Pancreas (tissue), 10 donors: ENCODE measurements around the gene TSC22D1. TPM values are rescaled to one million over a fixed set of nuclear protein-coding genes. Genes with fewer than 3 reads are reported as not detected.

Experiments
- ATAC-seq, 4 donors: fragments of 200-7000 bp; cut with Tn5 transposase; one replicate each; pipeline versions ENCODE4 v1.8.0 to v1.9.1; 2020; ENCODE audit warnings: mild to moderate bottlenecking in 4 of 4, moderate library complexity in 4 of 4
- DNase-seq, 6 donors: peaks; one replicate each; pipeline ENCODE4 v3.0.0-alpha.2; 2020
- FAIRE-seq: peaks from 2 replicates; lab custom pipeline; 2012; peaks lifted over from hg19 to GRCh38; lab: Jason Lieb, UNC
- H3K27ac ChIP-seq, 4 donors: fragments of 200-600 bp; sonication (generic); 1 replicate in 3 of 4; 2 replicates in 1 of 4; pipeline versions ENCODE4 v1.5.0 to v1.8.0; 2020
- H3K27me3 ChIP-seq, 4 donors: fragments of 200-600 bp; one replicate each; pipeline ENCODE4 v1.8.0; 2021
- H3K36me3 ChIP-seq, 3 donors: fragments of 200-600 bp; sonication (generic) in 1 of 3; one replicate each; pipeline versions ENCODE4 v1.5.0 to v1.8.0; 2020 to 2021
- H3K4me1 ChIP-seq, 3 donors: fragments of 200-600 bp; one replicate each; pipeline ENCODE4 v1.8.0; 2021
- H3K4me3 ChIP-seq, 4 donors: fragments of 200-600 bp; sonication (generic) in 2 of 4; one replicate each; pipeline versions ENCODE4 v1.5.0 to v1.8.0; 2020 to 2021
- H3K9me3 ChIP-seq, 4 donors: fragments of 200-600 bp; one replicate each; pipeline ENCODE4 v1.8.0; 2021
- CTCF ChIP-seq, 4 donors: fragments of 200-600 bp; sonication (generic) in 3 of 4; IDR thresholded peaks; one replicate each; pipeline versions ENCODE4 v1.5.0 to v1.8.0; 2021; ENCODE audit warnings: antibody characterized with exemption in 4 of 4
- WGBS, 2 donors: extraction: QIAGEN DNeasy Blood & Tissue Kit; methylation state at CpG; one replicate each; pipeline ENCODE4 v1.1.7; 2013; 5-methylcytosine and 5-hydroxymethylcytosine counted together
- intact Hi-C, 3 donors: fragments of 100-400 bp; cut with DNase I; formaldehyde crosslinking; loops; one replicate each; pipeline versions ENCODE4 v1.11.1 to v1.14.2; 2022
- polyA plus RNA-seq, 2 donors: library from polyadenylated mRNA; stranded (reverse); fragments of 200-250 nt; gene quantifications; one replicate each; pipeline ENCODE4 v1.2.3, GENCODE V29; 2013
- total RNA-seq, 6 donors: library from RNA; stranded (reverse); fragmentation: NEBNext Ultra II Directional in 4 of 6; extraction: Animal tissue kit (Norgen Biotek cat#: 25700) in 4 of 6; gene quantifications; one replicate each; pipeline versions ENCODE4 v1.2.1 to v1.2.4, GENCODE V29; 2021 to 2023
- donor health status: healthy with polysubstance abuse.
- donor health status: DM: no; HTN: no; CAD: no; lungs with moderate emphysema.
- donor health status: DM: no; HTN: no; CAD: no.
- donor health status: control.
- donor health status: control.
- donor health status: Bipolar disorder and iron deficiency.
- donor health status: DM: yes; HTN: yes; CAD: no.
- donor health status: DM: no; HTN: no; CAD: no.
- donor health status: DM: no; HTN: no; CAD: no.
- donor health status: DM: yes; HTN: yes; CAD: no.

The TSC22D1 gene
- total and polyA plus RNA-seq, 8 donors: 16.8 to 49.9 (median 30.2) TPM

- Histone ChIP-seq H3K27ac (no peak overlapping the region), H3K9me3 (no peaks in the 10 kb centered on the region), H3K27me3 (no peaks in the 10 kb centered on the region), H3K36me3 (no peaks in the 10 kb centered on the region), H3K4me1 (no peaks in the 10 kb centered on the region), H3K4me3 (no peak overlapping the region)
- intact Hi-C loops: no loop called here
- DNase-seq (no peak), ATAC-seq (no peak), FAIRE-seq (no peak)
- WGBS, 2 donors: 79 to 83% methylated on average over 7 of the region's 7 CpGs
- TF ChIP-seq CTCF (IDR thresholded peaks at IDR 0.05): no peak
These were observed 158.3 kb downstream of the TSC22D1 start for GRCh38 chr13:44417876-44418275.

GRCh38 chr13:44417446-44417845 is 158.7 kb downstream of the TSC22D1 start:
- no peak for DNase-seq
- intact Hi-C loops: no loop called here
- FAIRE-seq: no peak
- H3K36me3 ChIP-seq: no peaks in the 10 kb centered on the region
- WGBS, 2 donors: 83 to 86% methylated on average over 8 of the region's 8 CpGs
- ATAC-seq: no peak
- no peaks in the 10 kb centered on the region for H3K27me3 ChIP-seq
- H3K4me3 ChIP-seq: no peak overlapping the region
- no peaks in the 10 kb centered on the region for H3K9me3 ChIP-seq
- TF ChIP-seq CTCF (IDR thresholded peaks at IDR 0.05): no peak
- no peaks in the 10 kb centered on the region for H3K4me1 ChIP-seq
- H3K27ac ChIP-seq: no peak overlapping the region

DNA sequence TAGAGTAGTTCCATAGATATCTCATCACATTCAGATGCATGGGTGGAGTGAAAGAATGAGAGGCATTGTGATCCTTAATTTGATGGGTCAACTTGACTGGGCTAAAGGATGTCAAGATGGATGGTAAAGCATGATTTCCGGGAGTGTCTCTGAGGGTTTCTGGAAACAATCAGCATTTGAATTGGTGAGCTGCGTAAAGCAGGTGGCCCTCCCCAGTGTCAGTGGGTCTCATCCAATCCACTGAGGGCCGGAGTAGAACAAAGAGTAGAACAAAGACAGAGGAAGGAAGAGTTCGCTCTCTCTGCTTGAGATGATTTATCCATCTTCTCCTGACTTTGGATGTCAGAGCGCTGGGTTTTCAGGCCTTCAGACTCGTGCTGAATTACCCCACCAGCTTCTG is 159.4 kb downstream of the TSC22D1 start:
- 88 to 99% methylated on average over 6 of the region's 6 CpGs for WGBS, 2 donors
- Histone ChIP-seq H3K36me3 (no peaks in the 10 kb centered on the region), H3K9me3 (no peaks in the 10 kb centered on the region), H3K4me3 (no peak overlapping the region), H3K27ac (no peak overlapping the region), H3K27me3 (no peaks in the 10 kb centered on the region), H3K4me1 (no peaks in the 10 kb centered on the region)
- intact Hi-C loops: no loop called here
- ATAC-seq (no peak), FAIRE-seq (no peak), DNase-seq (no peak)
- no peak for TF ChIP-seq CTCF (IDR thresholded peaks at IDR 0.05)

- ATAC-seq (peak in 2 of 4 donors; percentile 43 to 65), FAIRE-seq (no peak), DNase-seq (no peak)
- Histone ChIP-seq H3K9me3 (no peaks in the 10 kb centered on the region), H3K36me3 (no peaks in the 10 kb centered on the region), H3K27ac (no peak overlapping the region), H3K4me1 (no peaks in the 10 kb centered on the region), H3K4me3 (no peak overlapping the region), H3K27me3 (no peaks in the 10 kb centered on the region)
- TF ChIP-seq CTCF (IDR thresholded peaks at IDR 0.05): no peak
- intact Hi-C loops: no loop called here
- 86% methylated on average over 10 of the region's 10 CpGs for WGBS, 2 donors
These were observed 159.8 kb downstream of the TSC22D1 start for GRCh38 chr13:44416301-44416700.

DNA sequence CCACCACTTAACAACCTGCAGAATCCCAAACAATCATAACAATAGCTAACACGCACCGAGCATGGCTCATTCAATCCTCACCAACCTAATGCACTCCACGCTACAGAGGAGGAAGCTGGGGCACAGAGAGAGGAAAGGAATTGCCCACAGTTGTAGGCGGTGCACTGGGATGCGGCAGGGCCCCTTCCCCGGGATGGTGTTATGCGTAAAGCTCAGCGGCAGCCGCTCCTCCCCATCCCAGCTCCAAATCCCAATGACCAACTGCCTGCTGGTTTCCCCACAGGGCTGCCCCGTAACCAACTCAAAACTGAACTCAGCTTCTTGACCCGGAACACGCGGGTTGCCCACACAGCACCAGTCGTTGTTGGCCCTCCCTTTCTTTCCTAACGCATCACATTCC is 160.3 kb downstream of the TSC22D1 start:
- no peak for DNase-seq
- Histone ChIP-seq H3K36me3 (no peaks in the 10 kb centered on the region), H3K9me3 (no peaks in the 10 kb centered on the region), H3K4me1 (no peaks in the 10 kb centered on the region), H3K4me3 (no peak overlapping the region), H3K27ac (no peak overlapping the region), H3K27me3 (no peaks in the 10 kb centered on the region)
- intact Hi-C loops: no loop called here
- FAIRE-seq: no peak
- TF ChIP-seq CTCF (IDR thresholded peaks at IDR 0.05): no peak
- 81 to 83% methylated on average over 15 of the region's 15 CpGs for WGBS, 2 donors
- ATAC-seq: no peak
